Hepatocyte (in vitro differentiated cells): ENCODE measurements around the gene MYOCOS.

ENCODE experiments used
- EZH2 ChIP-seq: fragments of 200-600 bp; sonication (generic); IDR thresholded peaks from 2 replicates; pipeline ENCODE4 v1.6.1; 2016; ENCODE audit warnings: antibody characterized with exemption, mild to moderate bottlenecking, borderline replicate concordance
- TF ChIP-seq, protein P1 (sequence below): fragments of 200-600 bp; sonication (generic); IDR thresholded peaks from 2 replicates; pipeline ENCODE4 v1.5.1; 2016; ENCODE audit warnings: antibody characterized with exemption, mild to moderate bottlenecking; ENCODE audit not compliant: poor library complexity

DNA sequence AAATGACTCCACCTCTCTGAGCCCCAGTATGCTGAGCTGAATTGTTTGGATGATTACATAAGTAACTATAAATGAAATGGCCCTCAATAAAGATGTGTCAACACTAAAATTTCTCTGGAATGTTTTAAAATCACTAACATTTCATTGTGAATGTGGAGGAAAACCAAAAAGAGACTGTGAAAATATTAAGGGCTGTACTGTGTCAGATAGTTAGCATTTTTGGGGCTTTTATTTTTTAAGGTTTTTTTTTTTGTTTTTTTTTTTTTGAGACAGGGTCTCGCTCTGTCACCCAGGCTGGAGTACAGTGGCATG is 24.2 kb downstream of the MYOCOS start:
- TF ChIP-seq, protein P1, sequence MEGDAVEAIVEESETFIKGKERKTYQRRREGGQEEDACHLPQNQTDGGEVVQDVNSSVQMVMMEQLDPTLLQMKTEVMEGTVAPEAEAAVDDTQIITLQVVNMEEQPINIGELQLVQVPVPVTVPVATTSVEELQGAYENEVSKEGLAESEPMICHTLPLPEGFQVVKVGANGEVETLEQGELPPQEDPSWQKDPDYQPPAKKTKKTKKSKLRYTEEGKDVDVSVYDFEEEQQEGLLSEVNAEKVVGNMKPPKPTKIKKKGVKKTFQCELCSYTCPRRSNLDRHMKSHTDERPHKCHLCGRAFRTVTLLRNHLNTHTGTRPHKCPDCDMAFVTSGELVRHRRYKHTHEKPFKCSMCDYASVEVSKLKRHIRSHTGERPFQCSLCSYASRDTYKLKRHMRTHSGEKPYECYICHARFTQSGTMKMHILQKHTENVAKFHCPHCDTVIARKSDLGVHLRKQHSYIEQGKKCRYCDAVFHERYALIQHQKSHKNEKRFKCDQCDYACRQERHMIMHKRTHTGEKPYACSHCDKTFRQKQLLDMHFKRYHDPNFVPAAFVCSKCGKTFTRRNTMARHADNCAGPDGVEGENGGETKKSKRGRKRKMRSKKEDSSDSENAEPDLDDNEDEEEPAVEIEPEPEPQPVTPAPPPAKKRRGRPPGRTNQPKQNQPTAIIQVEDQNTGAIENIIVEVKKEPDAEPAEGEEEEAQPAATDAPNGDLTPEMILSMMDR: no peak
- no peak for TF ChIP-seq EZH2
